ENCODE results near the gene WDFY2.

Gene WDFY2

GRCh38 chr13:51742611-51743010 is 158.3 kb downstream of the WDFY2 start:
- H3K9me3 ChIP-seq (ENCODE audit: low read length) = no peaks in the 10 kb centered on the region
- peaks cover 5% of the 10 kb centered on the region for H3K4me1 ChIP-seq (ENCODE audit: insufficient read depth, low read length)
- no peaks in the 10 kb centered on the region for H3K27me3 ChIP-seq (ENCODE audit: insufficient read depth, low read length)
- no peak overlapping the region for H3K4me3 ChIP-seq (ENCODE audit: low read length)
- peaks cover 20% of the 10 kb centered on the region for H3K36me3 ChIP-seq (ENCODE audit: insufficient read depth, low read length)
- no peak overlapping the region for H2AFZ ChIP-seq (ENCODE audit: low read depth, low read length)

GRCh38 chr13:51745243-51745642 is 161.0 kb downstream of the WDFY2 start:
- H2AFZ ChIP-seq (ENCODE audit: low read depth, low read length) = no peak overlapping the region
- no peak overlapping the region for H3K4me3 ChIP-seq (ENCODE audit: low read length)
- H3K27me3 ChIP-seq (ENCODE audit: insufficient read depth, low read length) = no peaks in the 10 kb centered on the region
- peaks cover 9% of the 10 kb centered on the region for H3K9me3 ChIP-seq (ENCODE audit: low read length)
- peaks cover 11% of the 10 kb centered on the region for H3K36me3 ChIP-seq (ENCODE audit: insufficient read depth, low read length)
- no peaks in the 10 kb centered on the region for H3K4me1 ChIP-seq (ENCODE audit: insufficient read depth, low read length)

GRCh38 chr13:51746802-51747201 is 162.5 kb downstream of the WDFY2 start:
- Histone ChIP-seq H3K4me1 (ENCODE audit: insufficient read depth, low read length) (no peaks in the 10 kb centered on the region), H2AFZ (ENCODE audit: low read depth, low read length) (no peak overlapping the region), H3K27me3 (ENCODE audit: insufficient read depth, low read length) (no peaks in the 10 kb centered on the region), H3K4me3 (ENCODE audit: low read length) (no peak overlapping the region), H3K9me3 (ENCODE audit: low read length) (peaks cover 9% of the 10 kb centered on the region), H3K36me3 (ENCODE audit: insufficient read depth, low read length) (peaks cover 7% of the 10 kb centered on the region)

- no peak overlapping the region for H2AFZ ChIP-seq (ENCODE audit: low read depth, low read length)
- H3K27me3 ChIP-seq (ENCODE audit: insufficient read depth, low read length) = no peaks in the 10 kb centered on the region
- H3K4me1 ChIP-seq (ENCODE audit: insufficient read depth, low read length) = no peaks in the 10 kb centered on the region
- H3K36me3 ChIP-seq (ENCODE audit: insufficient read depth, low read length) = peaks cover 10% of the 10 kb centered on the region
- H3K4me3 ChIP-seq (ENCODE audit: low read length) = no peak overlapping the region
- H3K9me3 ChIP-seq (ENCODE audit: low read length) = peaks cover 9% of the 10 kb centered on the region
Measured at GRCh38 chr13:51747438-51748434, 163.5 kb downstream of the WDFY2 start.

GRCh38 chr13:51756651-51757050 is 172.4 kb downstream of the WDFY2 start:
- no peaks in the 10 kb centered on the region for H3K27me3 ChIP-seq (ENCODE audit: insufficient read depth, low read length)
- no peak overlapping the region for H3K4me3 ChIP-seq (ENCODE audit: low read length)
- H3K9me3 ChIP-seq (ENCODE audit: low read length) = no peaks in the 10 kb centered on the region
- H3K4me1 ChIP-seq (ENCODE audit: insufficient read depth, low read length) = no peaks in the 10 kb centered on the region
- H2AFZ ChIP-seq (ENCODE audit: low read depth, low read length) = no peak overlapping the region
- H3K36me3 ChIP-seq (ENCODE audit: insufficient read depth, low read length) = peaks cover 46% of the 10 kb centered on the region

- Histone ChIP-seq H3K27me3 (ENCODE audit: insufficient read depth, low read length) (no peaks in the 10 kb centered on the region), H3K4me1 (ENCODE audit: insufficient read depth, low read length) (no peaks in the 10 kb centered on the region), H3K36me3 (ENCODE audit: insufficient read depth, low read length) (peaks cover 37% of the 10 kb centered on the region), H3K4me3 (ENCODE audit: low read length) (no peak overlapping the region), H3K9me3 (ENCODE audit: low read length) (no peaks in the 10 kb centered on the region), H2AFZ (ENCODE audit: low read depth, low read length) (no peak overlapping the region)
Measured at GRCh38 chr13:51758691-51759090, 174.4 kb downstream of the WDFY2 start.

- Histone ChIP-seq H3K9me3 (ENCODE audit: low read length) (no peaks in the 10 kb centered on the region), H3K36me3 (ENCODE audit: insufficient read depth, low read length) (peaks cover 37% of the 10 kb centered on the region), H2AFZ (ENCODE audit: low read depth, low read length) (no peak overlapping the region), H3K4me1 (ENCODE audit: insufficient read depth, low read length) (peaks cover 3% of the 10 kb centered on the region), H3K4me3 (ENCODE audit: low read length) (no peak overlapping the region), H3K27me3 (ENCODE audit: insufficient read depth, low read length) (no peaks in the 10 kb centered on the region)
Measured at GRCh38 chr13:51759240-51759639, 175.0 kb downstream of the WDFY2 start.

GRCh38 chr13:51760592-51760991 is 176.3 kb downstream of the WDFY2 start:
- Histone ChIP-seq H3K36me3 (ENCODE audit: insufficient read depth, low read length) (peaks cover 37% of the 10 kb centered on the region), H2AFZ (ENCODE audit: low read depth, low read length) (no peak overlapping the region), H3K9me3 (ENCODE audit: low read length) (no peaks in the 10 kb centered on the region), H3K4me3 (ENCODE audit: low read length) (no peak overlapping the region), H3K27me3 (ENCODE audit: insufficient read depth, low read length) (no peaks in the 10 kb centered on the region), H3K4me1 (ENCODE audit: insufficient read depth, low read length) (peaks cover 12% of the 10 kb centered on the region)

GRCh38 chr13:51761643-51762350 is 177.5 kb downstream of the WDFY2 start:
- peaks cover 12% of the 10 kb centered on the region for H3K4me1 ChIP-seq (ENCODE audit: insufficient read depth, low read length)
- H3K4me3 ChIP-seq (ENCODE audit: low read length) = no peak overlapping the region
- H2AFZ ChIP-seq (ENCODE audit: low read depth, low read length) = no peak overlapping the region
- peaks cover 35% of the 10 kb centered on the region for H3K36me3 ChIP-seq (ENCODE audit: insufficient read depth, low read length)
- no peaks in the 10 kb centered on the region for H3K27me3 ChIP-seq (ENCODE audit: insufficient read depth, low read length)
- H3K9me3 ChIP-seq (ENCODE audit: low read length) = no peaks in the 10 kb centered on the region

GRCh38 chr13:51763486-51763885 is 179.2 kb downstream of the WDFY2 start:
- Histone ChIP-seq H2AFZ (ENCODE audit: low read depth, low read length) (no peak overlapping the region), H3K27me3 (ENCODE audit: insufficient read depth, low read length) (no peaks in the 10 kb centered on the region), H3K36me3 (ENCODE audit: insufficient read depth, low read length) (peaks cover 24% of the 10 kb centered on the region), H3K4me1 (ENCODE audit: insufficient read depth, low read length) (peaks cover 12% of the 10 kb centered on the region), H3K4me3 (ENCODE audit: low read length) (no peak overlapping the region), H3K9me3 (ENCODE audit: low read length) (no peaks in the 10 kb centered on the region)

- Histone ChIP-seq H3K9me3 (ENCODE audit: low read length) (no peaks in the 10 kb centered on the region), H2AFZ (ENCODE audit: low read depth, low read length) (no peak overlapping the region), H3K4me1 (ENCODE audit: insufficient read depth, low read length) (peaks cover 12% of the 10 kb centered on the region), H3K27me3 (ENCODE audit: insufficient read depth, low read length) (no peaks in the 10 kb centered on the region), H3K4me3 (ENCODE audit: low read length) (no peak overlapping the region), H3K36me3 (ENCODE audit: insufficient read depth, low read length) (peaks cover 16% of the 10 kb centered on the region)
Measured at GRCh38 chr13:51764184-51765141, 180.2 kb downstream of the WDFY2 start.

- Histone ChIP-seq H3K4me1 (ENCODE audit: insufficient read depth, low read length) (peaks cover 12% of the 10 kb centered on the region), H3K27me3 (ENCODE audit: insufficient read depth, low read length) (no peaks in the 10 kb centered on the region), H3K9me3 (ENCODE audit: low read length) (no peaks in the 10 kb centered on the region), H2AFZ (ENCODE audit: low read depth, low read length) (no peak overlapping the region), H3K4me3 (ENCODE audit: low read length) (no peak overlapping the region), H3K36me3 (ENCODE audit: insufficient read depth, low read length) (peaks cover 10% of the 10 kb centered on the region)
Measured at GRCh38 chr13:51765142-51765515, 180.9 kb downstream of the WDFY2 start.

Measured in neuron (in vitro differentiated cells).